HepG2 (cell line): ENCODE data around the gene UBE2N. TPM values are rescaled to one million over a fixed set of nuclear protein-coding genes. Genes with fewer than 3 reads are reported as not detected.

Source experiments
- AHR ChIP-seq: IDR thresholded peaks from 2 replicates; pipeline ENCODE4 v1.6.1; 2018; ENCODE audit warnings: missing genetic modification reagents, missing compliant biosample characterization
- PRDM15 ChIP-seq: sonication (generic); formaldehyde crosslinking; IDR thresholded peaks from 2 replicates; pipeline ENCODE4 v1.4.0; 2020; ENCODE audit warnings: missing genetic modification reagents
- ZSCAN12 ChIP-seq: sonication (generic); formaldehyde crosslinking; IDR thresholded peaks from 2 replicates; pipeline ENCODE4 v1.9.0; 2021; ENCODE audit warnings: mild to moderate bottlenecking, missing genetic modification reagents
- polyA plus RNA-seq, 8 experiments: library from polyadenylated mRNA; depleted of rRNA in 3 of 8; stranded (reverse) in 7 of 8; unstranded in 1 of 8; fragments of >200 nt; fragmentation: Illumina TruSeq in 4 of 8; extraction: Trizol in 4 of 8; gene quantifications; 2 replicates each; pipeline versions ENCODE4 v1.2.1 to v1.2.3, GENCODE V29; 2011 to 2016; ENCODE audit warnings: low read depth in 4 of 8, missing spikeins in 1 of 8, mixed read lengths in 1 of 8; ENCODE audit not compliant: insufficient read depth in 1 of 8
- total RNA-seq, 5 experiments: library from RNA; depleted of rRNA; stranded (reverse); fragments of >200 nt; fragmentation: Illumina TruSeq; extraction: Trizol; gene quantifications; 2 replicates each; pipeline ENCODE4 v1.2.3, GENCODE V29; 2016; ENCODE audit warnings: low read depth in 1 of 5
- TF ChIP-seq, protein P1 (sequence below): sonication (generic); formaldehyde crosslinking; IDR thresholded peaks from 2 replicates; pipeline ENCODE4 v1.5.0; 2020; ENCODE audit warnings: mild to moderate bottlenecking, missing genetic modification reagents
- TF ChIP-seq, protein P2 (sequence below): sonication (generic); formaldehyde crosslinking; IDR thresholded peaks from 2 replicates; pipeline ENCODE4 v1.4.0; 2020; ENCODE audit warnings: missing genetic modification reagents
- TF ChIP-seq, protein P3 (sequence below), 2 experiments: sonication (generic) in 1 of 2; formaldehyde crosslinking in 1 of 2; IDR thresholded peaks; 2 replicates each; pipeline versions ENCODE4 v1.6.1 to v1.9.0; 2014 to 2022; ENCODE audit warnings: antibody characterized with exemption in 1 of 2, borderline replicate concordance in 1 of 2, inconsistent platforms in 1 of 2, low read depth in 1 of 2, missing genetic modification reagents in 1 of 2

Gene UBE2N
- total and polyA plus RNA-seq, 2 of the 13 experiments (the other 11 are each of a cell fraction or from before 2014, with no cell fraction given) = 188 to 197 TPM

- TF ChIP-seq, protein P1, sequence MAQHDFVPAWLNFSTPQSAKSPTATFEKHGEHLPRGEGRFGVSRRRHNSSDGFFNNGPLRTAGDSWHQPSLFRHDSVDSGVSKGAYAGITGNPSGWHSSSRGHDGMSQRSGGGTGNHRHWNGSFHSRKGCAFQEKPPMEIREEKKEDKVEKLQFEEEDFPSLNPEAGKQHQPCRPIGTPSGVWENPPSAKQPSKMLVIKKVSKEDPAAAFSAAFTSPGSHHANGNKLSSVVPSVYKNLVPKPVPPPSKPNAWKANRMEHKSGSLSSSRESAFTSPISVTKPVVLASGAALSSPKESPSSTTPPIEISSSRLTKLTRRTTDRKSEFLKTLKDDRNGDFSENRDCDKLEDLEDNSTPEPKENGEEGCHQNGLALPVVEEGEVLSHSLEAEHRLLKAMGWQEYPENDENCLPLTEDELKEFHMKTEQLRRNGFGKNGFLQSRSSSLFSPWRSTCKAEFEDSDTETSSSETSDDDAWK = no peak
- no peak for TF ChIP-seq PRDM15
- TF ChIP-seq, protein P2, sequence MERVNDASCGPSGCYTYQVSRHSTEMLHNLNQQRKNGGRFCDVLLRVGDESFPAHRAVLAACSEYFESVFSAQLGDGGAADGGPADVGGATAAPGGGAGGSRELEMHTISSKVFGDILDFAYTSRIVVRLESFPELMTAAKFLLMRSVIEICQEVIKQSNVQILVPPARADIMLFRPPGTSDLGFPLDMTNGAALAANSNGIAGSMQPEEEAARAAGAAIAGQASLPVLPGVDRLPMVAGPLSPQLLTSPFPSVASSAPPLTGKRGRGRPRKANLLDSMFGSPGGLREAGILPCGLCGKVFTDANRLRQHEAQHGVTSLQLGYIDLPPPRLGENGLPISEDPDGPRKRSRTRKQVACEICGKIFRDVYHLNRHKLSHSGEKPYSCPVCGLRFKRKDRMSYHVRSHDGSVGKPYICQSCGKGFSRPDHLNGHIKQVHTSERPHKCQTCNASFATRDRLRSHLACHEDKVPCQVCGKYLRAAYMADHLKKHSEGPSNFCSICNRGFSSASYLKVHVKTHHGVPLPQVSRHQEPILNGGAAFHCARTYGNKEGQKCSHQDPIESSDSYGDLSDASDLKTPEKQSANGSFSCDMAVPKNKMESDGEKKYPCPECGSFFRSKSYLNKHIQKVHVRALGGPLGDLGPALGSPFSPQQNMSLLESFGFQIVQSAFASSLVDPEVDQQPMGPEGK (CRISPR knock-in tag) = no peak
- TF ChIP-seq ZSCAN12 (CRISPR knock-in tag) = no peak
- TF ChIP-seq, protein P3, sequence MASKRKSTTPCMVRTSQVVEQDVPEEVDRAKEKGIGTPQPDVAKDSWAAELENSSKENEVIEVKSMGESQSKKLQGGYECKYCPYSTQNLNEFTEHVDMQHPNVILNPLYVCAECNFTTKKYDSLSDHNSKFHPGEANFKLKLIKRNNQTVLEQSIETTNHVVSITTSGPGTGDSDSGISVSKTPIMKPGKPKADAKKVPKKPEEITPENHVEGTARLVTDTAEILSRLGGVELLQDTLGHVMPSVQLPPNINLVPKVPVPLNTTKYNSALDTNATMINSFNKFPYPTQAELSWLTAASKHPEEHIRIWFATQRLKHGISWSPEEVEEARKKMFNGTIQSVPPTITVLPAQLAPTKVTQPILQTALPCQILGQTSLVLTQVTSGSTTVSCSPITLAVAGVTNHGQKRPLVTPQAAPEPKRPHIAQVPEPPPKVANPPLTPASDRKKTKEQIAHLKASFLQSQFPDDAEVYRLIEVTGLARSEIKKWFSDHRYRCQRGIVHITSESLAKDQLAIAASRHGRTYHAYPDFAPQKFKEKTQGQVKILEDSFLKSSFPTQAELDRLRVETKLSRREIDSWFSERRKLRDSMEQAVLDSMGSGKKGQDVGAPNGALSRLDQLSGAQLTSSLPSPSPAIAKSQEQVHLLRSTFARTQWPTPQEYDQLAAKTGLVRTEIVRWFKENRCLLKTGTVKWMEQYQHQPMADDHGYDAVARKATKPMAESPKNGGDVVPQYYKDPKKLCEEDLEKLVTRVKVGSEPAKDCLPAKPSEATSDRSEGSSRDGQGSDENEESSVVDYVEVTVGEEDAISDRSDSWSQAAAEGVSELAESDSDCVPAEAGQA (IDR thresholded peaks at IDR 0.05; ENCODE audit: low read depth) = no peak
- TF ChIP-seq, protein P3 (CRISPR knock-in tag; IDR thresholded peaks at IDR 0.05; ENCODE audit: borderline replicate concordance) = no peak
- no peak for TF ChIP-seq AHR (CRISPR knock-in tag)
- TF ChIP-seq, all 625 proteins: peak for 0
These were observed 24.1 kb upstream of the UBE2N start (continued) for GRCh38 chr12:93465841-93466240.
